GM19438 (cell line): Measurements from ENCODE around the gene XIRP1.
"Not testable (repeated sequence)": the region's sequence is repeated elsewhere in the genome, so short reads cannot be mapped to it uniquely, and the experiment has no call there.

Experiments used
- ATAC-seq: cut with Tn5 transposase; IDR thresholded peaks from one replicate; pipeline ENCODE4 v1.9.1; 2021; ENCODE audit warnings: low read depth; ENCODE audit not compliant: unreplicated experiment

XIRP1 gene

GRCh38 chr3:39171860-39172259 lies 20.5 kb downstream of the XIRP1 start:
- no peak for ATAC-seq

- ATAC-seq: not testable (repeated sequence)
Observed at GRCh38 chr3:39170877-39171276, 21.5 kb downstream of the XIRP1 start.

- ATAC-seq: no peak
Observed at GRCh38 chr3:39170461-39170860, 21.9 kb downstream of the XIRP1 start.

- ATAC-seq: no peak
Observed at GRCh38 chr3:39169712-39170111, 22.7 kb downstream of the XIRP1 start.

- no peak for ATAC-seq
Observed at GRCh38 chr3:39168156-39168780, 24.1 kb downstream of the XIRP1 start.

GRCh38 chr3:39166932-39167532 lies 25.4 kb downstream of the XIRP1 start:
- no peak for ATAC-seq

GRCh38 chr3:39166134-39166710 lies 26.2 kb downstream of the XIRP1 start:
- ATAC-seq: no peak

- ATAC-seq: no peak
Observed at GRCh38 chr3:39165518-39165917, 26.9 kb downstream of the XIRP1 start.

GRCh38 chr3:39164414-39164813 lies 28.0 kb downstream of the XIRP1 start:
- ATAC-seq: no peak

GRCh38 chr3:39158148-39158715 lies 34.2 kb downstream of the XIRP1 start:
- no peak for ATAC-seq

GRCh38 chr3:39157359-39157758 lies 35.0 kb downstream of the XIRP1 start:
- ATAC-seq: no peak

- no peak for ATAC-seq
Observed at GRCh38 chr3:39156421-39156820, 36.0 kb downstream of the XIRP1 start.

- ATAC-seq: no peak
Observed at GRCh38 chr3:39154280-39155021, 37.9 kb downstream of the XIRP1 start.

- no peak for ATAC-seq
Observed at GRCh38 chr3:39153977-39154279, 38.5 kb downstream of the XIRP1 start.

- no peak for ATAC-seq
Observed at GRCh38 chr3:39150803-39151631, 41.4 kb downstream of the XIRP1 start.

GRCh38 chr3:39150148-39150802 lies 42.1 kb downstream of the XIRP1 start:
- ATAC-seq: no peak

GRCh38 chr3:39149498-39150147 lies 42.8 kb downstream of the XIRP1 start:
- ATAC-seq: no peak

GRCh38 chr3:39149059-39149455 lies 43.3 kb downstream of the XIRP1 start:
- no peak for ATAC-seq

GRCh38 chr3:39148435-39149058 lies 43.8 kb downstream of the XIRP1 start:
- no peak for ATAC-seq
